HCT116 (cell line): ENCODE measurements around the gene ARID5A. TPM values are rescaled to one million over a fixed set of nuclear protein-coding genes. Genes with fewer than 3 reads are reported as not detected.

ENCODE experiments used
- ATAC-seq: fragments of 200-7000 bp; cut with Tn5 transposase; 2 replicates; pipeline ENCODE4 v1.9.1; 2020; ENCODE audit warnings: mild to moderate bottlenecking, moderate library complexity
- BruUV-seq: library from RNA; stranded (reverse); fragments of 400-500 nt; replicated peaks from 2 replicates; lab custom pipeline; 2021; lab: Mats Ljungman, UMichigan
- CTCF ChIA-PET: fragments of 300-600 bp; sonication (Branson Sonifier 250); formaldehyde crosslinking; loops from one replicate; lab custom pipeline; 2021; ENCODE audit warnings: antibody characterized with exemption; lab: Charles Lee
- POLR2A ChIA-PET: fragments of 300-600, 350-600 bp; sonication (Branson Sonifier 250); formaldehyde crosslinking; loops from one replicate; lab custom pipeline; 2021; ENCODE audit warnings: antibody characterized with exemption; lab: Charles Lee
- RAD21 ChIA-PET, 2 experiments: fragments of 300-600 bp; sonication (Branson Sonifier 250); formaldehyde crosslinking; loops; one replicate each; lab custom pipeline; 2023; ENCODE audit warnings: low total read pairs in 2 of 2; ENCODE audit not compliant: uncharacterized antibody in 2 of 2, unreplicated experiment in 2 of 2, low non-redundant PET in 1 of 2; lab: Charles Lee
- DNase-seq: peaks from one replicate; pipeline ENCODE4 v3.0.0-alpha.2; 2010; ENCODE audit warnings: low read depth, low spot score
- H2AFZ ChIP-seq: fragments of 200-600 bp; shearing (Covaris generic), sonication (generic); 2 replicates; pipeline ENCODE4 v1.6.1; 2017; ENCODE audit warnings: low read depth, mixed run types, mixed read lengths, antibody characterized with exemption, low read length; ENCODE audit not compliant: poor library complexity, severe bottlenecking
- H3K27ac ChIP-seq: 2 replicates; pipeline ENCODE4 v1.5.1; 2012; ENCODE audit warnings: low read depth, low read length
- H3K27me3 ChIP-seq: fragments of 200-600 bp; sonication (generic); 2 replicates; pipeline ENCODE4 v1.6.1; 2016; ENCODE audit warnings: mixed run types, low read length, mixed read lengths; ENCODE audit not compliant: insufficient read depth
- H3K36me3 ChIP-seq, 2 experiments: fragments of 200-500 bp in 1 of 2; fragments of 200-600 bp in 1 of 2; sonication (Bioruptor generic) in 1 of 2; sonication (generic) in 1 of 2; 2 replicates each; pipeline versions ENCODE4 v1.5.1 to v1.6.1; 2014 to 2016; ENCODE audit warnings: low read length in 2 of 2, inconsistent platforms in 1 of 2, mixed read lengths in 1 of 2, mixed run types in 1 of 2; ENCODE audit not compliant: insufficient read depth in 2 of 2, control insufficient read depth in 1 of 2
- H3K4me1 ChIP-seq, 2 experiments: fragments of 200-600 bp in 1 of 2; sonication (generic) in 1 of 2; 2 replicates each; pipeline versions ENCODE4 v1.5.1 to v1.6.1; 2012 to 2017; ENCODE audit warnings: low read length in 2 of 2, inconsistent platforms in 1 of 2, mild to moderate bottlenecking in 1 of 2, mixed read lengths in 1 of 2, mixed run types in 1 of 2, moderate library complexity in 1 of 2; ENCODE audit not compliant: insufficient read depth in 2 of 2, control insufficient read depth in 1 of 2
- H3K4me2 ChIP-seq: fragments of 200-600 bp; sonication (generic); 2 replicates; pipeline ENCODE4 v1.6.1; 2017; ENCODE audit warnings: mixed run types, low read length, mixed read lengths
- H3K4me3 ChIP-seq, 2 experiments: fragments of 200-600 bp in 1 of 2; sonication (generic) in 1 of 2; replicated peaks in 1 of 2; 2 replicates each; pipeline ENCODE4 v1.5.1; 2011 to 2016; ENCODE audit warnings: low read length in 2 of 2, control low read depth in 1 of 2, low read depth in 1 of 2, mild to moderate bottlenecking in 1 of 2, mixed read lengths in 1 of 2, mixed run types in 1 of 2
- H3K79me2 ChIP-seq: fragments of 200-600 bp; sonication (generic); 2 replicates; pipeline ENCODE4 v1.6.1; 2017; ENCODE audit warnings: mild to moderate bottlenecking, mixed run types, low read length, moderate library complexity, mixed read lengths; ENCODE audit not compliant: insufficient read depth
- H3K9ac ChIP-seq: fragments of 200-600 bp; sonication (generic); 2 replicates; pipeline ENCODE4 v1.6.1; 2016; ENCODE audit warnings: low read length, mixed read lengths
- H3K9me2 ChIP-seq: fragments of 200-600 bp; sonication (generic), shearing (Covaris generic); 2 replicates; pipeline ENCODE4 v1.6.1; 2017; ENCODE audit warnings: mixed run types, mild to moderate bottlenecking, moderate library complexity; ENCODE audit not compliant: insufficient read depth
- H3K9me3 ChIP-seq, 2 experiments: fragments of 200-500 bp in 1 of 2; fragments of 200-600 bp in 1 of 2; sonication (Bioruptor generic) in 1 of 2; sonication (generic) in 1 of 2; 2 replicates each; pipeline ENCODE4 v1.6.1; 2014 to 2017; ENCODE audit warnings: low read length in 2 of 2, mixed read lengths in 2 of 2, inconsistent platforms in 1 of 2, low read depth in 1 of 2, mild to moderate bottlenecking in 1 of 2, mixed run types in 1 of 2, moderate library complexity in 1 of 2; ENCODE audit not compliant: control insufficient read depth in 1 of 2, insufficient read depth in 1 of 2
- H4K20me1 ChIP-seq: fragments of 200-600 bp; sonication (generic), shearing (Covaris generic); 2 replicates; pipeline ENCODE4 v1.6.1; 2017; ENCODE audit warnings: mixed run types, mild to moderate bottlenecking, moderate library complexity; ENCODE audit not compliant: insufficient read depth
- CBX3 ChIP-seq: IDR thresholded peaks from 2 replicates; pipeline ENCODE4 v1.6.1; 2012; ENCODE audit warnings: low read depth
- CEBPB ChIP-seq: IDR thresholded peaks from 2 replicates; pipeline ENCODE4 v1.6.1; 2012; ENCODE audit warnings: low read depth
- EGR1 ChIP-seq: IDR thresholded peaks from 2 replicates; pipeline ENCODE4 v1.6.1; 2012; ENCODE audit warnings: low read depth
- ELF1 ChIP-seq: IDR thresholded peaks from 2 replicates; pipeline ENCODE4 v1.6.1; 2012; ENCODE audit warnings: low read depth, borderline replicate concordance
- EZH2 ChIP-seq: fragments of 200-600 bp; sonication (generic); IDR thresholded peaks from 2 replicates; pipeline ENCODE4 v1.6.1; 2017; ENCODE audit warnings: antibody characterized with exemption, mixed run types
- EZH2phosphoT487 ChIP-seq: fragments of 200-600 bp; IDR thresholded peaks from 2 replicates; pipeline ENCODE4 v1.6.1; 2018; ENCODE audit warnings: antibody characterized with exemption, borderline replicate concordance
- FOSL1 ChIP-seq: IDR thresholded peaks from 2 replicates; pipeline ENCODE4 v1.6.1; 2012; ENCODE audit warnings: low read depth
- JUND ChIP-seq: IDR thresholded peaks from 2 replicates; pipeline ENCODE4 v1.6.1; 2012
- POLR2A ChIP-seq: IDR thresholded peaks from 2 replicates; pipeline ENCODE4 v1.7.0; 2011; ENCODE audit warnings: borderline replicate concordance; ENCODE audit not compliant: insufficient read depth, insufficient read length; ENCODE audit errors: extremely low read depth
- POLR2AphosphoS5 ChIP-seq: IDR thresholded peaks from 2 replicates; pipeline ENCODE4 v1.6.1; 2011; ENCODE audit warnings: mild to moderate bottlenecking, low read depth, low read length, moderate library complexity
- RAD21 ChIP-seq: IDR thresholded peaks from 2 replicates; pipeline ENCODE4 v1.6.1; 2012; ENCODE audit warnings: low read depth, mild to moderate bottlenecking
- SP1 ChIP-seq: IDR thresholded peaks from 2 replicates; pipeline ENCODE4 v1.6.1; 2012; ENCODE audit warnings: low read depth
- SRF ChIP-seq: IDR thresholded peaks from 2 replicates; pipeline ENCODE4 v1.6.1; 2012; ENCODE audit warnings: low read depth
- TCF7L2 ChIP-seq: IDR thresholded peaks from 2 replicates; pipeline ENCODE4 v1.7.0; 2011; ENCODE audit warnings: borderline replicate concordance, inconsistent platforms; ENCODE audit not compliant: insufficient read depth, insufficient read length; ENCODE audit errors: extremely low read depth
- YY1 ChIP-seq: IDR thresholded peaks from 2 replicates; pipeline ENCODE4 v1.6.1; 2011; ENCODE audit warnings: low read length, low read depth, moderate library complexity, mild to moderate bottlenecking; ENCODE audit not compliant: insufficient replicate concordance; ENCODE audit errors: extremely low read depth
- ZFX ChIP-seq: fragments of 450-650 bp; IDR thresholded peaks from 2 replicates; pipeline ENCODE4 v1.6.1; 2017
- intact Hi-C: fragments of 100-400 bp; cut with micrococcal nuclease; formaldehyde crosslinking; loops from 2 replicates; pipeline ENCODE4 v1.10.0; 2022
- total RNA-seq: library from RNA; stranded (reverse); gene quantifications from one replicate; pipeline ENCODE4 v1.2.1, GENCODE V29; 2021; ENCODE audit not compliant: unreplicated experiment
- TF ChIP-seq, protein P1 (sequence below), 3 experiments: fragments of 200-600 bp in 1 of 3; sonication (generic) in 1 of 3; IDR thresholded peaks in 2 of 3; conservative IDR thresholded peaks in 1 of 3; 2 replicates each; pipeline ENCODE4 v1.5.1; 2012 to 2017; ENCODE audit warnings: low read depth in 2 of 3, low read length in 2 of 3, antibody characterized with exemption in 1 of 3, borderline replicate concordance in 1 of 3, control low read depth in 1 of 3, mild to moderate bottlenecking in 1 of 3, mixed read lengths in 1 of 3, mixed run types in 1 of 3, moderate library complexity in 1 of 3; ENCODE audit not compliant: insufficient read depth in 1 of 3
- TF ChIP-seq, protein P2 (sequence below): IDR thresholded peaks from 2 replicates; pipeline ENCODE4 v1.6.1; 2012
- TF ChIP-seq, protein P3 (sequence below): IDR thresholded peaks from 2 replicates; pipeline ENCODE4 v1.6.1; 2012
- TF ChIP-seq, protein P4 (sequence below): IDR thresholded peaks from 2 replicates; pipeline ENCODE4 v1.6.1; 2012; ENCODE audit warnings: low read depth

The ARID5A gene
- total RNA-seq, 1 experiment from 2014 or later: 8.2 TPM

DNA sequence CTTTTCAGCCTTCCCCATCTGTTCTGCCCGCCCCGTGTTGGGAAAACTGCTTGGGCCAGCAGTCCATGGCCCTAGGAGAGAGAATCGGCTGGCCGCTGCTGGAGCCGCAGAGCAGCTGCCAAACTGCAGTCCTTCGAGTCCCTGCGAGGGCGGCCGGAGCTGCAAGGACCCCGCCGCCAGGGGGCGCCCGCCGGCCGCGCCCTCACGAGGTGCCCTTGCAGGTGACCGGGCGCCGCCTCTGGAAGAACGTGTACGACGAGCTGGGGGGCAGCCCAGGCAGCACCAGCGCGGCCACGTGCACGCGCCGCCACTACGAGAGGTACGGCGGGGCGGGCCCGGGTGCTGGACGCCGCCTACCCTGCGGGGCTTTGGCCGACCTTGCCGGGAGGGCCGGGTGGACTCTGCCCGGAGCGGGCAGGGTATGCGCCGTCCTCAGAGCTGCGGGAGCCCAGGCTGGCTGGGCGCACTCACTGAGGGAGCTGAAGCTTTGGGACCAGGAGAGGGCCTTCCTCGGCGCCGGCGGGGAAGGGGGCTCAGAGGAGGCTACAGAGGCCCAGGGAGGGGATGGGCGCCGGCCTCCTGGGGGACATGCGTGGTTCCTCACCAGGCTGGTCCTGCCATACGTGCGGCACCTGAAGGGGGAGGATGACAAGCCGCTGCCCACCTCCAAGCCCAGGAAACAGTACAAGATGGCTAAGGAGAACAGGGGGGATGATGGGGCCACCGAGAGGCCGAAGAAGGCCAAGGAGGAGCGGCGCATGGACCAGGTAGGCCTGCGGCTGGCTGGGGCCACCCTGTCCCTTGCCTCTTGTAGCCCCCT lies 13.6 kb downstream of the ARID5A start:
- peak overlapping the region; percentile 62 for H3K4me2 ChIP-seq
- peak overlapping the region; percentile 46 for H3K9ac ChIP-seq
- no peaks in the 10 kb centered on the region for H3K27me3 ChIP-seq
- H4K20me1 ChIP-seq: no peaks in the 10 kb centered on the region
- ChIA-PET RAD21 (interaction anchor here (0.7 to 0.9 kb wide), 3 partner anchors 18 to 31 kb away, joined by 3 to 5 read pairs (median 4); no protein-coding TSS in a partner anchor), POLR2A (no interaction called here), CTCF (interaction anchor here (0.7 to 2.1 kb wide), 19 partner anchors 10 to 562 kb away, joined by 3 to 22 read pairs (median 4); partner anchors contain the start of genes ANKRD39, ARID5A, CNNM3 and ITPRIPL1)
- peak overlapping the region; percentile 49; the same call in 1 of the 2 replicates for H3K27ac ChIP-seq
- H3K9me3 ChIP-seq: no peaks in the 10 kb centered on the region
- ATAC-seq: peak; percentile 81
- H2AFZ ChIP-seq: no peak overlapping the region
- DNase-seq: peak; percentile 67
- no TSS peak for BruUV-seq
- no peaks in the 10 kb centered on the region for H3K9me2 ChIP-seq
- H3K4me1 ChIP-seq: peaks cover 9 to 37% of the 10 kb centered on the region in 2 experiments; a peak in 3 of 4 replicates
- intact Hi-C loops: loop anchor here (1.0 to 10.0 kb wide), 5 partner anchors 30 to 562 kb away; partner anchors contain the start of genes ANKRD36 and CNNM4
- no peaks in the 10 kb centered on the region for H3K79me2 ChIP-seq
- peak overlapping the region; percentile 9 to 23 for H3K4me3 ChIP-seq
- no peaks in the 10 kb centered on the region for H3K36me3 ChIP-seq
- TF ChIP-seq TCF7L2 (peak; percentile 41), FOSL1 (no peak), EZH2 (no peak), YY1 (peak; percentile 36), POLR2AphosphoS5 (0 out of 2 replicates have a peak, but pooled peaks have one; percentile 25), SP1 (no peak), ELF1 (no peak), POLR2A (no peak), EGR1 (no peak), RAD21 (no peak), EZH2phosphoT487 (no peak), SRF (no peak), ZFX (peak; percentile 57; the same call in 1 of the 2 replicates), CBX3 (no peak), JUND (no peak), CEBPB (no peak)
- TF ChIP-seq, protein P1, sequence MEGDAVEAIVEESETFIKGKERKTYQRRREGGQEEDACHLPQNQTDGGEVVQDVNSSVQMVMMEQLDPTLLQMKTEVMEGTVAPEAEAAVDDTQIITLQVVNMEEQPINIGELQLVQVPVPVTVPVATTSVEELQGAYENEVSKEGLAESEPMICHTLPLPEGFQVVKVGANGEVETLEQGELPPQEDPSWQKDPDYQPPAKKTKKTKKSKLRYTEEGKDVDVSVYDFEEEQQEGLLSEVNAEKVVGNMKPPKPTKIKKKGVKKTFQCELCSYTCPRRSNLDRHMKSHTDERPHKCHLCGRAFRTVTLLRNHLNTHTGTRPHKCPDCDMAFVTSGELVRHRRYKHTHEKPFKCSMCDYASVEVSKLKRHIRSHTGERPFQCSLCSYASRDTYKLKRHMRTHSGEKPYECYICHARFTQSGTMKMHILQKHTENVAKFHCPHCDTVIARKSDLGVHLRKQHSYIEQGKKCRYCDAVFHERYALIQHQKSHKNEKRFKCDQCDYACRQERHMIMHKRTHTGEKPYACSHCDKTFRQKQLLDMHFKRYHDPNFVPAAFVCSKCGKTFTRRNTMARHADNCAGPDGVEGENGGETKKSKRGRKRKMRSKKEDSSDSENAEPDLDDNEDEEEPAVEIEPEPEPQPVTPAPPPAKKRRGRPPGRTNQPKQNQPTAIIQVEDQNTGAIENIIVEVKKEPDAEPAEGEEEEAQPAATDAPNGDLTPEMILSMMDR (IDR thresholded peaks at IDR 0.05 in 2 of 3, conservative IDR thresholded peaks at IDR 0.05 in 1 of 3; ENCODE audit: borderline replicate concordance in 1 of 3, insufficient read depth in 1 of 3, low read depth in 2 of 3, low read length in 2 of 3): peak in 2 of 3 experiments; percentile 82 to 91; a peak in 4 of 6 replicates
- TF ChIP-seq, protein P2, sequence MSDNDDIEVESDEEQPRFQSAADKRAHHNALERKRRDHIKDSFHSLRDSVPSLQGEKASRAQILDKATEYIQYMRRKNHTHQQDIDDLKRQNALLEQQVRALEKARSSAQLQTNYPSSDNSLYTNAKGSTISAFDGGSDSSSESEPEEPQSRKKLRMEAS: no peak
- TF ChIP-seq, protein P3, sequence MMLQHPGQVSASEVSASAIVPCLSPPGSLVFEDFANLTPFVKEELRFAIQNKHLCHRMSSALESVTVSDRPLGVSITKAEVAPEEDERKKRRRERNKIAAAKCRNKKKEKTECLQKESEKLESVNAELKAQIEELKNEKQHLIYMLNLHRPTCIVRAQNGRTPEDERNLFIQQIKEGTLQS: no peak
- TF ChIP-seq, protein P4, sequence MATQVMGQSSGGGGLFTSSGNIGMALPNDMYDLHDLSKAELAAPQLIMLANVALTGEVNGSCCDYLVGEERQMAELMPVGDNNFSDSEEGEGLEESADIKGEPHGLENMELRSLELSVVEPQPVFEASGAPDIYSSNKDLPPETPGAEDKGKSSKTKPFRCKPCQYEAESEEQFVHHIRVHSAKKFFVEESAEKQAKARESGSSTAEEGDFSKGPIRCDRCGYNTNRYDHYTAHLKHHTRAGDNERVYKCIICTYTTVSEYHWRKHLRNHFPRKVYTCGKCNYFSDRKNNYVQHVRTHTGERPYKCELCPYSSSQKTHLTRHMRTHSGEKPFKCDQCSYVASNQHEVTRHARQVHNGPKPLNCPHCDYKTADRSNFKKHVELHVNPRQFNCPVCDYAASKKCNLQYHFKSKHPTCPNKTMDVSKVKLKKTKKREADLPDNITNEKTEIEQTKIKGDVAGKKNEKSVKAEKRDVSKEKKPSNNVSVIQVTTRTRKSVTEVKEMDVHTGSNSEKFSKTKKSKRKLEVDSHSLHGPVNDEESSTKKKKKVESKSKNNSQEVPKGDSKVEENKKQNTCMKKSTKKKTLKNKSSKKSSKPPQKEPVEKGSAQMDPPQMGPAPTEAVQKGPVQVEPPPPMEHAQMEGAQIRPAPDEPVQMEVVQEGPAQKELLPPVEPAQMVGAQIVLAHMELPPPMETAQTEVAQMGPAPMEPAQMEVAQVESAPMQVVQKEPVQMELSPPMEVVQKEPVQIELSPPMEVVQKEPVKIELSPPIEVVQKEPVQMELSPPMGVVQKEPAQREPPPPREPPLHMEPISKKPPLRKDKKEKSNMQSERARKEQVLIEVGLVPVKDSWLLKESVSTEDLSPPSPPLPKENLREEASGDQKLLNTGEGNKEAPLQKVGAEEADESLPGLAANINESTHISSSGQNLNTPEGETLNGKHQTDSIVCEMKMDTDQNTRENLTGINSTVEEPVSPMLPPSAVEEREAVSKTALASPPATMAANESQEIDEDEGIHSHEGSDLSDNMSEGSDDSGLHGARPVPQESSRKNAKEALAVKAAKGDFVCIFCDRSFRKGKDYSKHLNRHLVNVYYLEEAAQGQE: no peak
